HG03565 (cell line): ENCODE measurements around the gene SIX3.

Experiments
- ATAC-seq: cut with Tn5 transposase; IDR thresholded peaks from one replicate; pipeline ENCODE4 v1.9.1; 2021; ENCODE audit warnings: mild to moderate bottlenecking, moderate library complexity; ENCODE audit not compliant: unreplicated experiment

Gene SIX3

DNA sequence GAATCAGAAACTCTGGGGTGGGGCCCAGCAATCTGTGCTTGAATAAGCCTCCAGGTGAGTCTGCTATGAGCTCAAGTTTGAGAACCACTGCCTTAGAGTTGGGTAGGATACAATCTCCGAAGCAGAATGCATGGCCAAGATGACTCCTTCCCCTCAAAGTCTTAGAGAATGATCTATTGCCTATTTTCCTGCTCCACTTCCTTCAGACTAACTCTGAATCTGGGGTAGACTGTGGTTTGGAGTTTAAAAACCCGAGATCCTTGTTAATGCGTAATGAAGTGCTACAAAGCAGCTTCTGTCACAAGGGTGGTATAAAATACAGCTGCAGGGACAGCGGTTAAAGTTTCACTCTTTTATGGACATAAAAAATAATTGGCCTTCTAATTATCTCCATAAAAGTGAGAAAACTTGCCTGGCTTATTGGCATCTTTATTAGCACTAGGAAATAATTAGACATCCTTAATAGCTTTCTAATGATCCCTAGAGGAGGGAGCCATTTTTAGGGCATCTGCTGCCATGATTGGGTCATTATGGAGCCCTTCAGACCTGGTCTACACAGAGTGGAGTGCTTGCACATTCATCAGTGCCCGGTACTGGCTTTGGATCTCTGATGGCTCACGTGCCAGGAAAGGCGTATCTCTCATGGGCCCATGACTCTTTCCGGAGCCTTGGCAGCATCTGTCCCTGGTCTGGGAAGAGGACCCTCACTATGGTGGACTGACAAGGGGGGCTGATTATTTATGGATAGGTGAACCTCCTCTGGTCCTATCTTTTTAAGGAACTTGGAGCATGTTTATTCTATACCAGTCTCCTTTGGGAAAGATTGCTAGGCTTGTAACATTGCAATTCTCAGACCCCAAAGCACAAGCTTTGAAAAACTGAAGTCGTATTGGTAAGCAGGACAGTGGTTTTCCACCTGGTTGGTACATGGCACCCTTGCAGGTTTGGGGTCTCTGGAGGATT is 39.5 kb downstream of the SIX3 start:
- ATAC-seq, result no peak

DNA sequence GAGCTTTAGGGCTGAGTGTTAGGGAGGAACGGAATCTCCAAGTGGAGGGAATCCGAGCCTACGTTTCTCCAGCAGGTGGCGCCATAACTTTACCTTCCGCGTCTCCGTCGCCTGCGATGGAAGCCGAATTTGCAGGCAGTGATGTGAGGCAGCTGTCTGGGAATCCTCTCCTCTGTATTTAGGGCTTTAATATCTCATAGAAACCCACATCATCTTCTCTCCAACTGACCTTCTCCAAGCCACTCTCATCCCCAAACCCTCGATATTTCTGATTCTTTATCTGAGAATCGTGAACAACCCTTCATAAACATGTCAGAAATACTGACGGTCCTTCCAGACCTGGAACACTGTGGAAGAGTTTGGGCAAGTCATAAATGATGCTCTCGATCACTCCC is 40.2 kb downstream of the SIX3 start:
- no peak for ATAC-seq

DNA sequence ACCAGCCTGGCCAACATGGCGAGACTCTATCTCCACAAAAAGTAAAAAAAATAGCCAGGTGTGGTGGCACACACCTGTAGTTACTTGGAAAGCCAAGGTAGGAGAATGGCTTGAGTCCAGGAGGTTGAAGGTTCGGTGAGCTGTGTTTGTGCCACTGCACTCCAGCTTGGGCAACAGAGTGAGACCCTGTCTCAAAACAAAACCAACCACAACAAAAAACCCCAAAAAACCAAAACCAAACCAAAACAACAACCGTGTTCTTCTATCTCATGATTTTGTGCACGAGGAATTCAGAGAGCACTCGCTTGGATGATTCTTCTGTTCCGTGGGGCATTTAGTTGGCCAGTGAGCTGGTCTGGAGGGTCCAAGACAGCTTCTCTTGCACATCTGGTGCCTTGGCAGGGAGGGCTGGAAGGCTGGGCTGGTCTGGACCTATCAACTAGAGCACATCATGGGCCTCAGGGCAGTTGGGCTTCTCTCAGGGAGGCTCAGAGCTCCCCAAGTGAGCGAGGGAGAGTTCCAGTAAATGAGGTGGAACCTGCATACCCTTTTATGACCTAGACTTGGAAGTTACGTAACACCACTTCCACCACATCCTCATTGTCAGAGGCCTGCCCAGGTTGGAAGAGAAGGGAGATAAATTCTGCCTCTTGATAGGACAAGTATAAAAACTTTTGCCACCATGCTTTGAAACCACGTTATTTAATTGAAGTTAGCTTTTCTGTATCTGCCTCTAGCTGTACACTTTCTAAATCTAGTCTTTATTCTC is 42.5 kb downstream of the SIX3 start:
- no peak for ATAC-seq

DNA sequence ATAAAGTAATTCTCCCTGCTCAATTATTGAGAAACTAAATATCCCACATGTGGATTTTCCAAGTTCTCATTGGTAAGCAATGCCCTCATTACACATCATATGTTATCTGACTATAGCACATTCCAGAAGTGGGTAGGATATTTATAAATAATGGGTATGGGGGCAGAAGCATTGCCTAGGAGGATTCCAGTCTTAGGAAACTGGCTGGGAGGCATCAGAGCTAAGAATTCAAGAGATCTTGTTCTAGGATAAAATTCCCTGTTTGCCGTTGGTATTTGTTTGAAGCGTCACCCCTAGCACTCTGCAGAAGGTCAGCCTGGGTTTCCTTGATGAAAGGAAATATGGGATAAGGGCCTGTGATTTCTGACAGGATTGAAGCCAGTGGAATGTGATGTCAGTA is 47.7 kb downstream of the SIX3 start:
- ATAC-seq, result no peak

DNA sequence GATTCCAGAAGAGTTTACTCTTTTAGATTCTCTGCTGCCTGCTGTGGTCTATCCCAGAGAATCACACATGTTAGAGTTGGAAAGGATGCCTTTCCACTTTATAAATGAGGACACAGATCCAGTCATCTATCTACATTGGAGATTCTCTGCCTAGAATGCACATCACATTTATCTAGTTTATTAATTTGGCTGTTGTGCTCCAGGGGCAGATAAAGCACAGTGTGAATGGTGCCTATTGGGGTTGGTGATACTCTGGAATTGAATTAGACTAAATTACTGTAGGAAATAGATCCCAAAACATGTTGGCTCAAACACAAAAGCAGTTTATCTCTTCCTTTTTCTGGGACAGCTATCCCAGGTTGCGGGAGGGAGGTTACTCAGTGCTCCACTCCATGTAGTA is 52.9 kb downstream of the SIX3 start:
- no peak for ATAC-seq
